GM12801 (cell line): ENCODE data around the gene TEAD4.

Source experiments
- CTCF ChIP-seq: IDR thresholded peaks from one replicate; pipeline ENCODE4 v1.5.1; 2011; ENCODE audit warnings: control low read depth; ENCODE audit not compliant: insufficient read length; ENCODE audit errors: extremely low read depth

TEAD4 gene

GRCh38 chr12:3019005-3019680 lies 59.9 kb downstream of the TEAD4 start:
- TF ChIP-seq CTCF = no peak

DNA sequence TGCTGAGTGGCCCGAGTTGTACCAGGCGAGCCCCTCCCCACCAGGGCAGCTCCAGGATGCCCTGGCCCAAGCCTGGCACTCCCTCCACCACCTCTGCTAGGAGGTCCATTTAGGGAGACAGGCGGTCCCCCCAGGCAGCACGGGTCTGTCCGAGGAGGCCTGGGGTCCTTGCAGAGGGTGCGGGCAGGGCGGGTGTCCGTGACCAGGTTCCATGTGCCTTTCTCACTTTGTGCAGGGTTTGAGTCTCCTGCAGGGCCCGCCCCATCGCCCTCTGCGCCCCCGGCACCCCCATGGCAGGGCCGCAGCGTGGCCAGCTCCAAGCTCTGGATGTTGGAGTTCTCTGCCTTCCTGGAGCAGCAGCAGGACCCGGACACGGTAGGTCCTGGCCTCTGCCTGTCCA lies 61.2 kb downstream of the TEAD4 start:
- TF ChIP-seq CTCF = no peak

DNA sequence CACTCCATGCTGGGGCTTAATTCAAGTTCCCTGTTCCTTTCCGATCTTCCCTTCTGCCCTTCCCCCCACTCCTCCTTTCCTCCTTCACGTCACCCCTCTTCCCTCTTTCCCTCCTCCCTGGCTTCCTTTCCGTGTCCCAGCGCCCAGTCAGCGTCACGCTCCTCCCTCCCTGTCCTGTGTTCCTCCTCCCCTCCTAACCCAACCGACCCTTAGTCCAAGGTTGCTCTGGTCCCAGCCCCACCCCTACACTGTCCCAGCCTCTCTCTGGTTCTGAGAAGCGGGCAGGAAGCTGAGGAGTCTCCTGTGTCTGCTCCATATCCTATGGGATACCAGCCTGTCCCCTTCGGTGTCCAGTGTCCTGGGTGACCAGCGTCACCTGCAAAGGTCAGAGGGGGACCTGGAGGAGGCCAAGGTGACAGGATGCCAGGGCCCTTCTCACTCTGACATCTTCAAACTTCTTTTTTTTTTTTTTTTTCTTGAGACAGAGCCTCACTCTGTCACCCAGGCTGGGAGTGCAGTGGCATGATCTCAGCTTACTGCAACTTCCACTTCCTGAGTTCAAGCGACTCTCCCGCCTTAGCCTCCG lies 61.7 kb downstream of the TEAD4 start:
- no peak for TF ChIP-seq CTCF

- no peak for TF ChIP-seq CTCF
These were observed 63.2 kb downstream of the TEAD4 start for GRCh38 chr12:3022411-3022810.

- no peak for TF ChIP-seq CTCF
These were observed 63.8 kb downstream of the TEAD4 start for GRCh38 chr12:3022961-3023360.

- no peak for TF ChIP-seq CTCF
These were observed 68.9 kb downstream of the TEAD4 start for GRCh38 chr12:3028108-3028507.

GRCh38 chr12:3030821-3031429 lies 71.7 kb downstream of the TEAD4 start:
- TF ChIP-seq CTCF = no peak
